ENCODE measurements around the gene RPL29. TPM values are rescaled to one million over a fixed set of nuclear protein-coding genes. Genes with fewer than 3 reads are reported as not detected.
"Not testable (repeated sequence)": the region's sequence is repeated elsewhere in the genome, so short reads cannot be mapped to it uniquely, and the experiment has no call there.

The RPL29 gene
- total RNA-seq, result 100 to 1,000 TPM; 586 to 682 TPM
- long read RNA-seq, transcript RPL29-201 (4 exons, 723 nt), result major isoform, 11 of 19 reads
- long read RNA-seq, partial matches to known transcripts, result 5 of 19 reads
- long read RNA-seq, other reads (novel, unspliced or antisense), result 0 of 19 reads

- intact Hi-C loops (cut with DNase I), result no loop called here
- ATAC-seq, result peak; percentile 93 to 96
These were observed at the start of gene RPL29 for GRCh38 chr3:51995346-51996163. RPL29 (minus strand) TSS chr3:51995895; CDS start chr3:51995461, 434 bp downstream.

GRCh38 chr3:52044869-52045619 lies 49.3 kb upstream of the RPL29 start:
- intact Hi-C loops (cut with DNase I), result no loop called here
- ATAC-seq, result no peak
- no peak for DNase-seq

More at GRCh38 chr3:51995346-51996163, at the start of gene RPL29:
- peak; percentile 90 for DNase-seq

GRCh38 chr3:52043750-52044149 lies 48.1 kb upstream of the RPL29 start:
- DNase-seq, result no peak
- ATAC-seq, result no peak
- intact Hi-C loops (cut with DNase I), result no loop called here

GRCh38 chr3:52043039-52043438 lies 47.3 kb upstream of the RPL29 start:
- intact Hi-C loops (cut with DNase I); ATAC-seq; DNase-seq: not testable (repeated sequence)

GRCh38 chr3:52041118-52041731 lies 45.5 kb upstream of the RPL29 start:
- intact Hi-C loops (cut with DNase I), result no loop called here
- ATAC-seq (peak; percentile 6 to 16), DNase-seq (no peak)

- intact Hi-C loops (cut with DNase I), result no loop called here
- ATAC-seq (no peak), DNase-seq (no peak)
These were observed 44.9 kb upstream of the RPL29 start for GRCh38 chr3:52040600-52040999.

GRCh38 chr3:52039846-52040245 lies 44.2 kb upstream of the RPL29 start:
- ATAC-seq (peak; percentile 81 to 92), DNase-seq (peak; percentile 89)
- intact Hi-C loops (cut with DNase I), result no loop called here

- intact Hi-C loops (cut with DNase I), result no loop called here
- ATAC-seq (no peak), DNase-seq (no peak)
These were observed 43.7 kb upstream of the RPL29 start for GRCh38 chr3:52039426-52039825.

- DNase-seq, result no peak
- ATAC-seq, result no peak
- intact Hi-C loops (cut with DNase I), result no loop called here
These were observed 42.5 kb upstream of the RPL29 start for GRCh38 chr3:52038227-52038626.

GRCh38 chr3:52037291-52037690 lies 41.6 kb upstream of the RPL29 start:
- intact Hi-C loops (cut with DNase I), result no loop called here
- no peak for DNase-seq
- ATAC-seq, result no peak

GRCh38 chr3:52036829-52037228 lies 41.1 kb upstream of the RPL29 start:
- intact Hi-C loops (cut with DNase I), result no loop called here

GRCh38 chr3:52036222-52036694 lies 40.6 kb upstream of the RPL29 start:
- intact Hi-C loops (cut with DNase I), result no loop called here
- ATAC-seq, result no peak
- DNase-seq, result no peak

More at GRCh38 chr3:52036829-52037228, 41.1 kb upstream of the RPL29 start:
- DNase-seq, result no peak
- no peak for ATAC-seq

- intact Hi-C loops (cut with DNase I), result no loop called here
- DNase-seq (no peak), ATAC-seq (no peak)
These were observed 39.0 kb upstream of the RPL29 start for GRCh38 chr3:52034651-52035050.

GRCh38 chr3:52034212-52034611 lies 38.5 kb upstream of the RPL29 start:
- DNase-seq, result no peak

GRCh38 chr3:52033748-52034147 lies 38.1 kb upstream of the RPL29 start:
- ATAC-seq; intact Hi-C loops (cut with DNase I): not testable (repeated sequence)

More at GRCh38 chr3:52034212-52034611, 38.5 kb upstream of the RPL29 start:
- no peak for ATAC-seq
- intact Hi-C loops (cut with DNase I), result no loop called here

GRCh38 chr3:52032702-52033408 lies 37.2 kb upstream of the RPL29 start:
- intact Hi-C loops (cut with DNase I), result no loop called here
- DNase-seq (no peak), ATAC-seq (peak; percentile 1 to 23)

More at GRCh38 chr3:52033748-52034147, 38.1 kb upstream of the RPL29 start:
- DNase-seq, result not testable (repeated sequence)

- DNase-seq (no peak), ATAC-seq (no peak)
- intact Hi-C loops (cut with DNase I), result no loop called here
These were observed 36.2 kb upstream of the RPL29 start for GRCh38 chr3:52031896-52032295.

GRCh38 chr3:52030714-52031310 lies 35.1 kb upstream of the RPL29 start:
- intact Hi-C loops (cut with DNase I), result no loop called here
- ATAC-seq (no peak), DNase-seq (no peak)
